Loucy (cell line): ENCODE data around the gene RNU2-63P.

Source experiments
- H2AFZ ChIP-seq: fragments of 200-600 bp; sonication (generic); 2 replicates; pipeline ENCODE4 v1.6.0; 2016; ENCODE audit warnings: antibody characterized with exemption, mild to moderate bottlenecking, low read length, moderate library complexity
- H3F3A ChIP-seq: fragments of 200-600 bp; 2 replicates; pipeline ENCODE4 v1.6.0; 2016; ENCODE audit warnings: antibody characterized with exemption, low read depth, mild to moderate bottlenecking
- H3K27me3 ChIP-seq: fragments of 200-600 bp; sonication (generic); 2 replicates; pipeline ENCODE4 v1.6.1; 2014; ENCODE audit warnings: low read length, mild to moderate bottlenecking; ENCODE audit not compliant: insufficient read depth, poor library complexity, severe bottlenecking
- H3K36me3 ChIP-seq: fragments of 200-600 bp; sonication (generic); 2 replicates; pipeline ENCODE4 v1.6.1; 2016; ENCODE audit warnings: low read length; ENCODE audit not compliant: insufficient read depth
- H3K4me1 ChIP-seq: fragments of 200-600 bp; sonication (generic); 2 replicates; pipeline ENCODE4 v1.5.1; 2014; ENCODE audit warnings: low read length, mild to moderate bottlenecking; ENCODE audit not compliant: insufficient read depth, poor library complexity, severe bottlenecking
- H3K4me2 ChIP-seq: fragments of 200-600 bp; sonication (generic); 2 replicates; pipeline ENCODE4 v1.6.0; 2014; ENCODE audit warnings: antibody characterized with exemption, low read length, low read depth, mild to moderate bottlenecking; ENCODE audit not compliant: poor library complexity, severe bottlenecking
- H3K4me3 ChIP-seq: fragments of 200-600 bp; sonication (generic); 2 replicates; pipeline ENCODE4 v1.5.1; 2014; ENCODE audit warnings: low read length, mild to moderate bottlenecking, mixed read lengths; ENCODE audit not compliant: poor library complexity, severe bottlenecking
- H3K79me2 ChIP-seq: fragments of 200-600 bp; sonication (generic); 2 replicates; pipeline ENCODE4 v1.6.1; 2014; ENCODE audit warnings: low read length; ENCODE audit not compliant: insufficient read depth
- H3K9ac ChIP-seq: fragments of 200-600 bp; sonication (generic); 2 replicates; pipeline ENCODE4 v1.6.0; 2014; ENCODE audit warnings: mild to moderate bottlenecking, low read depth, low read length, moderate library complexity; ENCODE audit not compliant: poor library complexity, severe bottlenecking
- H3K9me2 ChIP-seq: fragments of 200-600 bp; sonication (generic); replicated peaks from 2 replicates; pipeline ENCODE4 v1.6.1; 2016; ENCODE audit warnings: low read depth, low read length, mixed read lengths
- H3K9me3 ChIP-seq: fragments of 200-600 bp; sonication (generic); 2 replicates; pipeline ENCODE4 v1.6.1; 2014; ENCODE audit warnings: mild to moderate bottlenecking, antibody characterized with exemption, low read length, low read depth; ENCODE audit not compliant: insufficient read depth
- H4K20me1 ChIP-seq: fragments of 200-600 bp; sonication (generic); 2 replicates; pipeline ENCODE4 v1.6.0; 2014; ENCODE audit warnings: antibody characterized with exemption, low read length, mild to moderate bottlenecking; ENCODE audit not compliant: insufficient read depth, poor library complexity, severe bottlenecking
- CTCF ChIP-seq: fragments of 200-600 bp; sonication (generic); conservative IDR thresholded peaks from 2 replicates; pipeline ENCODE4 v1.5.1; 2014; ENCODE audit warnings: mild to moderate bottlenecking, antibody characterized with exemption, low read length
- EZH2phosphoT487 ChIP-seq: fragments of 200-600 bp; IDR thresholded peaks from 2 replicates; pipeline ENCODE4 v1.6.1; 2018; ENCODE audit warnings: antibody characterized with exemption, mild to moderate bottlenecking, moderate library complexity, borderline replicate concordance

The RNU2-63P gene

GRCh38 chr2:88006912-88007439 lies 9.4 kb downstream of the RNU2-63P start:
- Histone ChIP-seq H3K9me2 (no peaks in the 10 kb centered on the region), H3F3A (no peaks in the 10 kb centered on the region), H3K9me3 (no peaks in the 10 kb centered on the region), H3K4me3 (no peak overlapping the region), H3K36me3 (no peaks in the 10 kb centered on the region), H2AFZ (no peak overlapping the region), H3K27me3 (no peaks in the 10 kb centered on the region), H3K9ac (no peak overlapping the region), H4K20me1 (no peaks in the 10 kb centered on the region), H3K4me2 (no peak overlapping the region), H3K79me2 (no peaks in the 10 kb centered on the region), H3K4me1 (no peaks in the 10 kb centered on the region)
- TF ChIP-seq CTCF, result no peak
- no peak for TF ChIP-seq EZH2phosphoT487

GRCh38 chr2:88005776-88006175 lies 10.6 kb downstream of the RNU2-63P start:
- TF ChIP-seq EZH2phosphoT487 (no peak), CTCF (no peak)
- no peaks in the 10 kb centered on the region for H3K9me2 ChIP-seq
- no peaks in the 10 kb centered on the region for H3F3A ChIP-seq
- H3K4me2 ChIP-seq, result no peak overlapping the region
- no peak overlapping the region for H2AFZ ChIP-seq
- no peaks in the 10 kb centered on the region for H3K79me2 ChIP-seq
- H3K9ac ChIP-seq, result no peak overlapping the region
- no peaks in the 10 kb centered on the region for H3K36me3 ChIP-seq
- no peaks in the 10 kb centered on the region for H3K9me3 ChIP-seq
- no peaks in the 10 kb centered on the region for H3K4me1 ChIP-seq
- H4K20me1 ChIP-seq, result no peaks in the 10 kb centered on the region
- H3K27me3 ChIP-seq, result no peaks in the 10 kb centered on the region
- no peak overlapping the region for H3K4me3 ChIP-seq

GRCh38 chr2:88003074-88003755 lies 13.1 kb downstream of the RNU2-63P start:
- H3K4me3 ChIP-seq, result no peak overlapping the region
- H3K4me2 ChIP-seq, result no peak overlapping the region
- no peak for TF ChIP-seq EZH2phosphoT487
- no peak for TF ChIP-seq CTCF
- H3F3A ChIP-seq, result no peaks in the 10 kb centered on the region
- H3K9me2 ChIP-seq, result no peaks in the 10 kb centered on the region
- H3K27me3 ChIP-seq, result no peaks in the 10 kb centered on the region
- H3K9me3 ChIP-seq, result no peaks in the 10 kb centered on the region
- H3K79me2 ChIP-seq, result no peaks in the 10 kb centered on the region
- H3K4me1 ChIP-seq, result no peaks in the 10 kb centered on the region
- H2AFZ ChIP-seq, result no peak overlapping the region
- no peaks in the 10 kb centered on the region for H4K20me1 ChIP-seq
- no peak overlapping the region for H3K9ac ChIP-seq
- no peaks in the 10 kb centered on the region for H3K36me3 ChIP-seq
